ENCODE measurements around the gene FOCAD. TPM values are rescaled to one million over a fixed set of nuclear protein-coding genes. Genes with fewer than 3 reads are reported as not detected.

Gene FOCAD
- total RNA-seq, 2 donors from 2014 or later, result 32.0 to 76.1 TPM

DNA sequence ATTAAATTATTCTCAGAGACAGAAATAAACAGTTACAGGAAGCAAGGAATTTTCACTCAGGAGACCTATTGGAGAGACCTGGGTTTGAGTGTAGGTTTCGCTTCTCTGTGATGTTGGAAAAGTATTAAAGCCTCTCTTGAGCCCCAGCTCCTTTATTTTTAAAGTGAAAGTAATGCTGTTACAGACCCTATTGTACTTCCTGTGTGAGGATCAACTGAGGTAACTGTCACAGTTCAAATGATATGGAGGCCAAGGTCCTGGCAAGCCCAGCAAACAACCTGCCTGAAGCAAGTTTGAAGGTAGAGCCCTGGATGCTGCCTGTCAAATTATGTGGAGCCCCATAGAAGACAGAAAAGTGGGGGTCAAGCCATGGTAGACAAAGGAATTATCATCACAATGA is 355.2 kb downstream of the FOCAD start:
- 100% methylated on average over 1 of the region's 1 CpG for WGBS
- intact Hi-C loops (cut with DNase I), result no loop called here
- H3K36me3 ChIP-seq, result no peaks in the 10 kb centered on the region

DNA sequence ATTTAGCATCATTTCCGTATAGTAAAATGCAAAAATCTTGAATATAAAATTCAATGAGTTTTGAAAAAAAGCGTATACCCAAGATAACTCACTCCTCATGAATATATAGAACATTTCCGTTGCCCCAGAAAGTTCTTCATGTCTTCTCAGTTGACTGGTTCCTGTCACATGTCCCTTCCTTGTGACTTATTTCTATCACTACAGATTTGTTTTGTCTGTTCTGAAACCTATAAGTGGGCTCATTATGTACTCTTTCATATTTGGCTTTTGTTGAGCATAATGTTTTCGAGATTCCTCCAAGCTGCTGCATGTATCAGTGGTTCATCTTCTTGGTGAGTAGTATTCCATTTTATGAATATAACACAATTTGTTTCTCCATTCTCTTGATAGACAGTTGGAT is 358.4 kb downstream of the FOCAD start:
- Histone ChIP-seq H3K27ac (no peak overlapping the region), H3K4me1 (replicated peaks) (no peaks in the 10 kb centered on the region), H3K27me3 (replicated peaks; ENCODE audit: insufficient read depth) (no peaks in the 10 kb centered on the region), H3K36me3 (no peaks in the 10 kb centered on the region), H3K9me3 (no peaks in the 10 kb centered on the region), H3K4me3 (no peak overlapping the region)
- 92% methylated on average over 4 of the region's 4 CpGs for WGBS
- DNase-seq (ENCODE audit: low spot score), result no peak
- intact Hi-C loops (cut with DNase I), result no loop called here
- TF ChIP-seq POLR2AphosphoS5 (IDR thresholded peaks at IDR 0.05) (no peak), POLR2A (IDR thresholded peaks at IDR 0.05) (no peak)
- TF ChIP-seq, protein P1, sequence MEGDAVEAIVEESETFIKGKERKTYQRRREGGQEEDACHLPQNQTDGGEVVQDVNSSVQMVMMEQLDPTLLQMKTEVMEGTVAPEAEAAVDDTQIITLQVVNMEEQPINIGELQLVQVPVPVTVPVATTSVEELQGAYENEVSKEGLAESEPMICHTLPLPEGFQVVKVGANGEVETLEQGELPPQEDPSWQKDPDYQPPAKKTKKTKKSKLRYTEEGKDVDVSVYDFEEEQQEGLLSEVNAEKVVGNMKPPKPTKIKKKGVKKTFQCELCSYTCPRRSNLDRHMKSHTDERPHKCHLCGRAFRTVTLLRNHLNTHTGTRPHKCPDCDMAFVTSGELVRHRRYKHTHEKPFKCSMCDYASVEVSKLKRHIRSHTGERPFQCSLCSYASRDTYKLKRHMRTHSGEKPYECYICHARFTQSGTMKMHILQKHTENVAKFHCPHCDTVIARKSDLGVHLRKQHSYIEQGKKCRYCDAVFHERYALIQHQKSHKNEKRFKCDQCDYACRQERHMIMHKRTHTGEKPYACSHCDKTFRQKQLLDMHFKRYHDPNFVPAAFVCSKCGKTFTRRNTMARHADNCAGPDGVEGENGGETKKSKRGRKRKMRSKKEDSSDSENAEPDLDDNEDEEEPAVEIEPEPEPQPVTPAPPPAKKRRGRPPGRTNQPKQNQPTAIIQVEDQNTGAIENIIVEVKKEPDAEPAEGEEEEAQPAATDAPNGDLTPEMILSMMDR (IDR thresholded peaks at IDR 0.05), result no peak

More for the DNA sequence above, 355.2 kb downstream of the FOCAD start:
- DNase-seq (ENCODE audit: low spot score), result no peak
- no peak for TF ChIP-seq POLR2A (IDR thresholded peaks at IDR 0.05)
- TF ChIP-seq, protein P1 (IDR thresholded peaks at IDR 0.05), result no peak
- no peak for TF ChIP-seq POLR2AphosphoS5 (IDR thresholded peaks at IDR 0.05)
- no peak overlapping the region for H3K27ac ChIP-seq
- H3K27me3 ChIP-seq (replicated peaks; ENCODE audit: insufficient read depth), result no peaks in the 10 kb centered on the region
- H3K4me3 ChIP-seq, result no peak overlapping the region
- no peaks in the 10 kb centered on the region for H3K9me3 ChIP-seq
- no peaks in the 10 kb centered on the region for H3K4me1 ChIP-seq (replicated peaks)

DNA sequence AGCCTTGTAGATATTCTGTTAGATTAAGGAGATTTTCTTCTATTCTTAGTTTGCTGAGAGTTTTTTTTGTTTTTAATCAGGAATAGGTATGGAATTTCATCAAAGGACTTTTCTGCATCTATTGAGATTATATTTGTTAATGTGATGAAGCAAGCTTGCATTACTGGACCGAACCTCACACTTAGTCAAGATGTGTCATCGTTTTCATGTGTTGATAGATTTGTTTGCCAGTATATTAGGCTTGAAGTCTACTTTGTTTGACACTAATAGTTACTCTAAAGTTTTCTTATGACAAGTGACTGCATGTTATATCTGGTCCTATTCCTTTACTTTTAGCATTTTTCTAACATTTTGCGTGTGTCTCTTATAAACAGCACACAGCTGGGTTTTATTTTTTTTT is 359.8 kb downstream of the FOCAD start:
- H3K4me1 ChIP-seq (replicated peaks), result no peaks in the 10 kb centered on the region
- H3K36me3 ChIP-seq, result no peaks in the 10 kb centered on the region
- H3K4me3 ChIP-seq, result no peak overlapping the region
- DNase-seq (ENCODE audit: low spot score), result no peak
- 78% methylated on average over 3 of the region's 3 CpGs for WGBS
- intact Hi-C loops (cut with DNase I), result no loop called here
- no peak overlapping the region for H3K27ac ChIP-seq
- H3K27me3 ChIP-seq (replicated peaks; ENCODE audit: insufficient read depth), result no peaks in the 10 kb centered on the region
- no peaks in the 10 kb centered on the region for H3K9me3 ChIP-seq
- TF ChIP-seq POLR2AphosphoS5 (IDR thresholded peaks at IDR 0.05), result no peak
- no peak for TF ChIP-seq POLR2A (IDR thresholded peaks at IDR 0.05)
- TF ChIP-seq, protein P1 (IDR thresholded peaks at IDR 0.05), result no peak

MicroRNAs within 50 kb of the gene (microRNA counts, 767-probe panel; counts per million panel counts)
- microRNA hsa-miR-491-3p (0 to 431 counts per million in 2 donors), microRNA hsa-miR-491-5p (431 to 2,469 counts per million in 2 donors)

Small RNA genes within 50 kb of the gene (microRNA-seq; reads per million reads assigned to microRNA genes)
- 68.6 reads per million, percentile 70 among the genes with 10 or more reads in this experiment for gene MIR491

Small RNA genes within 50 kb of the gene (small RNA-seq; reads per million reads assigned to genes)
- gene MIR491 (0.37 to 0.70 reads per million in 2 donors), gene SNORA30B (0 to 0.09 reads per million in 2 donors)

Other genes with a start within 250 kb of the FOCAD start
- 10 to 100 TPM; 13.1 to 22.0 TPM for gene MLLT3, start 61.8 kb upstream of the FOCAD start, total RNA-seq

All from prostate gland (tissue), 2 donors.